SK-N-MC (cell line): ENCODE measurements around the gene FBXL4.

Source experiments
- DNase-seq: peaks from one replicate; pipeline ENCODE4 v3.0.0-alpha.2; 2011; ENCODE audit warnings: low read depth, low spot score
- H3K27ac ChIP-seq: fragments of 200-600 bp; sonication (generic); 2 replicates; pipeline ENCODE4 v1.5.1; 2016; ENCODE audit warnings: mixed run types
- H3K36me3 ChIP-seq: fragments of 200-600 bp; sonication (generic); 2 replicates; pipeline ENCODE4 v1.6.1; 2017; ENCODE audit warnings: antibody characterized with exemption, low read length, mixed read lengths; ENCODE audit not compliant: insufficient read depth
- H3K4me3 ChIP-seq: fragments of 200-600 bp; sonication (generic); 2 replicates; pipeline ENCODE4 v1.5.1; 2016
- H3K9ac ChIP-seq: fragments of 200-600 bp; sonication (generic); 2 replicates; pipeline ENCODE4 v1.8.0; 2017; ENCODE audit warnings: mixed run types, mixed read lengths; ENCODE audit not compliant: insufficient read length
- H3K9me3 ChIP-seq: fragments of 200-600 bp; sonication (generic); 2 replicates; pipeline ENCODE4 v1.6.1; 2017; ENCODE audit warnings: low read depth, mild to moderate bottlenecking, antibody characterized with exemption, low read length, moderate library complexity, mixed read lengths
- EZH2 ChIP-seq: fragments of 200-600 bp; sonication (generic); IDR thresholded peaks from one replicate; pipeline ENCODE4 v1.6.1; 2017; ENCODE audit warnings: antibody characterized with exemption
- FOXP2 ChIP-seq: optimal IDR thresholded peaks from 2 replicates; pipeline ENCODE3; 2011; ENCODE audit warnings: mild to moderate bottlenecking, moderate library complexity; ENCODE audit not compliant: insufficient read depth; ENCODE audit errors: extremely low read length, control extremely low read depth
- POLR2AphosphoS5 ChIP-seq: IDR thresholded peaks from 2 replicates; pipeline ENCODE4 v1.6.1; 2012; ENCODE audit warnings: mild to moderate bottlenecking, low read depth, low read length, borderline replicate concordance

Gene FBXL4

DNA sequence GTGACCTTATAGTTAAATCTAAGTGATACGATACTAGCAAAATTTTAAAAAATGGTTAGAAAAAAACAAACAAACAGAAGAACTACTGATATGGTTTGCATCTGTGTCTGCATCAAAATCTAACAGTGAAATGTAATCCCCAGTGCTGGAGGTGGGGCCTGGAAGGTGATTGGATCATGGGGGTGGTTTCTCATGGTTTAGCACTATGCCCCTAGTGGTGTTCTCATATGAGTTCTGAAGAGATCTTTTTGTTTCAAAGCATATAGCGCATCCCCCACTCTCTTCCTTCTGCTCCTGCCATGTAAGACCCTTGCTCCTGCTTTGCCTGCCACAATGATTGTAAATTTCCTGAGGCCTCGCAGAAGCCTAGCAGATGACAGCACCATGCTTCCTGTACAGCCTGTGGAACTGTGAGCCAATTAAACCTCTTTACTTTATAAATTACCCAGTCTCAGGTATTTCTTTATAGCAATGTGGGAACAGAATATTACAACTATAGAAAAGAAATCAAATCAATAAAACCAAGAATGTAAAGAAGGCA is 5.4 kb downstream of the FBXL4 start:
- Histone ChIP-seq H3K9ac (no peak overlapping the region), H3K4me3 (no peak overlapping the region), H3K27ac (no peak overlapping the region), H3K36me3 (peaks cover 33% of the 10 kb centered on the region), H3K9me3 (peaks cover 14% of the 10 kb centered on the region; the same call in 1 of the 2 replicates)
- no peak for DNase-seq
- TF ChIP-seq FOXP2 = no peak
- no peak for TF ChIP-seq EZH2
- TF ChIP-seq POLR2AphosphoS5 = no peak

DNA sequence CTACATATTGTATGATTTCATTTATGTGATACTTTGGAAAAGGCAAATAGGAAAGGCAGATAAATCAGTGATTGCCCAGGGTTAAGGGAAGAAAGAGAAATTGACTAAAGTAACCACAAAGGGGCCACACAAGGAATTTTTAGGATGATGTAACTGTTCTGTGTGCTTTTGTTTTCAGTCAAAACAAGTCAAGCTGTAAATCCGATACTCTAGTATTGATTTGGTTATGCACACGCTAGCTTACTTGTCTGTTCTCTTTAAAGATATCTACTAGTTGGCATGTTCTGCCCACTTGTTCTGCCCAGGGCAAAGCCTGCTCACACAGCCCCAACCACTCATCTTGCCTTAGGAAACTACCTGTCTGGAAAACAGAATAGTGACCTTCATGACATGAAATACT is 6.4 kb downstream of the FBXL4 start:
- H3K9me3 ChIP-seq = peaks cover 14% of the 10 kb centered on the region; the same call in 1 of the 2 replicates
- H3K9ac ChIP-seq = no peak overlapping the region
- no peak overlapping the region for H3K4me3 ChIP-seq
- H3K27ac ChIP-seq = no peak overlapping the region
- peaks cover 33% of the 10 kb centered on the region for H3K36me3 ChIP-seq
- TF ChIP-seq FOXP2 (no peak), POLR2AphosphoS5 (no peak), EZH2 (no peak)
- DNase-seq = no peak

DNA sequence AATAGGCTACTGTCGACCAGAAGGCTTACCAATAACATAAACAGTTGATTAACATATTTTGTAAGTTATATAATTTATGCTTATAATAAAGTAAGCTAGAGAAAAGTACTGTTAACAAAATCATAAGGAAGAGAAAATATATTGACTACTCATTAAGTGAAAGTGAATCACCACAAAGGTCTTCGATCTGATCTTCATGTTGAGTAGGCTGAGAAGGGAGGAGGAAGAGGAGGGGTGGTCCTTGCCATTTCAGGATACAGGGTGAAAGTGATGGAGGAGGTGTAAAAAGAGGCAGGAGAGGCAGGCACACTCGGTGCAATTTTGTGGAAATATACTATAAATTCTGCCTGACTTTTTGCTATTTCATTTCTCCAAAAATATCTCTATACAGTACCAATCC is 10.4 kb downstream of the FBXL4 start:
- Histone ChIP-seq H3K27ac (no peak overlapping the region), H3K9me3 (peaks cover 9% of the 10 kb centered on the region; the same call in 1 of the 2 replicates), H3K9ac (no peak overlapping the region), H3K4me3 (no peak overlapping the region), H3K36me3 (peaks cover 44% of the 10 kb centered on the region)
- no peak for TF ChIP-seq POLR2AphosphoS5
- no peak for TF ChIP-seq EZH2
- TF ChIP-seq FOXP2 = no peak
- DNase-seq = no peak

DNA sequence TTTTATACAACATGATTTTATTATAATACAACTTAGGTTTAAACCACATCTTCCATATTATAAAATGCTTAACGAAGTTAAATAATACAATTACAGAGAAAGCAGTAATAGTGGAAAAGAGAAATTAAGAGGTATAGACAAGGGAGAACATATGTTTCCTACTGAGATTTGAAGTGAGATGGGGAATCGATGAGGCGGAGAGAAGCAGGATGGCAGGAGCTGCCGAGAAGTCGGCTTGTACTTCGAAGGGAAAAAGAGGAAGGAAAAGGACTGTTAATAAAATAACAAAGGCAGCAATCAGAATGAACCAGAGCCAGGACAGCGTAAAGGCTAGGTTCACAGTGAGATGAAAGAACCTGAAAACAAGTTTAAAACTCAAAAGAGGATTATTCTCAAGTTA is 15.4 kb downstream of the FBXL4 start:
- no peak for TF ChIP-seq EZH2
- TF ChIP-seq FOXP2 = no peak
- no peak for TF ChIP-seq POLR2AphosphoS5
- DNase-seq = no peak
- no peak overlapping the region for H3K27ac ChIP-seq
- H3K4me3 ChIP-seq = no peak overlapping the region
- H3K9me3 ChIP-seq = no peaks in the 10 kb centered on the region
- peaks cover 24% of the 10 kb centered on the region; the same call in 1 of the 2 replicates for H3K36me3 ChIP-seq
- H3K9ac ChIP-seq = no peak overlapping the region

DNA sequence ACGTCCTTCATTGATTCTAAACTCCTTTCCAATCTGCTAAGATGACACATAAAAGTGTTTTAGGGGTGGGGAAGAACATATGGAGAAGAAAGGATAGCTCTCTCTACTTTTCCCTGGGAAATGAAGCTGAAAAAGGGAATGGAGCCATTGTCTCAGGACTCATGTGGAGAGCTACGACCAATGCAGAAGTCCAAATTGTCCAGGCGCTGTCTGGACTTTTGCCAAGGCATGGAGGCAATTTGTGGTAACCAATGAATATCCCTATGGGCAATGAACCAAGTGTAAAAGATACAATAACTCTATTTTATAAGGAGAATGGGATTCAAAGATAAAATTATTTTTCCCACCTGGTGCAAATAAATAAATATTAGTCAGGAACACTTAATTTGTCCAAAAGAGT is 16.1 kb downstream of the FBXL4 start:
- peaks cover 28% of the 10 kb centered on the region for H3K36me3 ChIP-seq
- no peak overlapping the region for H3K9ac ChIP-seq
- no peak overlapping the region for H3K4me3 ChIP-seq
- no peak overlapping the region for H3K27ac ChIP-seq
- TF ChIP-seq FOXP2 (no peak), POLR2AphosphoS5 (no peak), EZH2 (no peak)
- DNase-seq = no peak
- H3K9me3 ChIP-seq = no peaks in the 10 kb centered on the region

DNA sequence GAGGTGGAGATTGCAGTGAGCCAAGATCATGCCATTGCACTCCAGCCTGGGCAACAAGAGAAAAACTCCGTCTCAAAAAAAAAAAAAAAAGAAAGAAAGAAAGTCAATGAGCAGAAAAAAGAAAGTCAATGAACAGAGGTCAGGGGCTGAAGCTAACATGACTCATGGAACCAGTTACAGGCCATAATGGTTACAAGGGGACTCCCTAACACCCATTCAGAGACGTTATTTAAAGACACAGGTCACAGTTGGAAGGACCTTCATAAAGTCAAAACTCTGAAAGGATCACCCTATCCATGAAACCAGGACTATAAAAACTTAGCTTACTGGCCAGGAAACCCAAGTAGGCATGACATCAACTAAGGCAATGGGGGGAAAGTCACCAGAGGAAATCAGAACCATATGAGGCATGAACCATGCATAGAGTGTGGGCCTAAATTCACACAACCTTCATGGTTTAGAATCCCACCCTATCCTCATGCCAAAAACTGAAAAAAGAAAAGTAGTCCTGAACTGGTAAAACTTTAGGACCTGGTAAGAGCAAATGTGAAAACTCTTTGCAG is 18.2 kb downstream of the FBXL4 start:
- no peak for DNase-seq
- H3K4me3 ChIP-seq = no peak overlapping the region
- no peak for TF ChIP-seq POLR2AphosphoS5

DNA sequence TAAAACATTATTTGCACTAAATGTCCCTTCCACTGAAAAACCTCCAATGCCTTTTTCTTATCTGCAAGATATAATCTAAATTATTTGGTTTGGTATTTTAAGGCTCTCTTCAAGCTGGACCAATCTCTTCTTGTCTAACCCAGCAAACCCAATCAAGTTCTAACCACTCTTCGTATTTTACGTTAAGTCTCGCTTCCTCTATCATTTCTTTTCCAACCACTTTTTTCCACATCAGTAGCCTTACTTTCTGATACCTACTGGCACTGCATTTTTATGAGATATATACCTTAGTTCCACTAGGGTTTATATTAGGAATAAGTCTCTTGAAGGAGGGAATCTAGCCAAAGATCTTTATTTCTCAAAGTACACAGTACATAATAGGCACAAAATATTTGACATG is 19.1 kb downstream of the FBXL4 start:
- no peaks in the 10 kb centered on the region for H3K9me3 ChIP-seq

More for the DNA sequence above, 18.2 kb downstream of the FBXL4 start:
- Histone ChIP-seq H3K9me3 (no peaks in the 10 kb centered on the region), H3K27ac (no peak overlapping the region), H3K9ac (no peak overlapping the region), H3K36me3 (peaks cover 39% of the 10 kb centered on the region)

DNA sequence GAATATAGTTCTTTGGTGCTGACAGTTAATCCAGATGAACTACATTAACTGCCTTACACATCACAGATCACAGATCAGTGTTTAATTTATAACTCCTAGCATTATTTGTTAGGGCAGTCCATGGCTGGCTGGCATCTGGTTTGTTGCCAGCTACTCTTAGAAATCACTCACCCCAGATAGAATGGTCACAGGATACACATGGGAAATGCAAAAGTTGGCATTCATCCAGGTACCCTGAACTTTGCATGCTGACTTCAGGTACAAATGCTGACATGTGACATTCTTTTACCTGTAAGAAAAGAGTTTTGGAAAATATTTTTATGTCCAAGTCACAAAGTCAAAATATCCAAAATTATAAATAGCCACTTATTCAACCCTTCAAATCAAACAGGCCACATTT is 20.2 kb downstream of the FBXL4 start:
- no peaks in the 10 kb centered on the region for H3K9me3 ChIP-seq
- H3K27ac ChIP-seq = no peak overlapping the region
- H3K4me3 ChIP-seq = no peak overlapping the region
- no peak for TF ChIP-seq FOXP2
- no peak for DNase-seq
- H3K36me3 ChIP-seq = peaks cover 36% of the 10 kb centered on the region
- no peak overlapping the region for H3K9ac ChIP-seq

More for the DNA sequence above, 19.1 kb downstream of the FBXL4 start:
- no peak for TF ChIP-seq POLR2AphosphoS5
- TF ChIP-seq FOXP2 = no peak
- H3K4me3 ChIP-seq = no peak overlapping the region
- no peak overlapping the region for H3K9ac ChIP-seq
- H3K36me3 ChIP-seq = peaks cover 34% of the 10 kb centered on the region
- H3K27ac ChIP-seq = no peak overlapping the region
- DNase-seq = no peak

DNA sequence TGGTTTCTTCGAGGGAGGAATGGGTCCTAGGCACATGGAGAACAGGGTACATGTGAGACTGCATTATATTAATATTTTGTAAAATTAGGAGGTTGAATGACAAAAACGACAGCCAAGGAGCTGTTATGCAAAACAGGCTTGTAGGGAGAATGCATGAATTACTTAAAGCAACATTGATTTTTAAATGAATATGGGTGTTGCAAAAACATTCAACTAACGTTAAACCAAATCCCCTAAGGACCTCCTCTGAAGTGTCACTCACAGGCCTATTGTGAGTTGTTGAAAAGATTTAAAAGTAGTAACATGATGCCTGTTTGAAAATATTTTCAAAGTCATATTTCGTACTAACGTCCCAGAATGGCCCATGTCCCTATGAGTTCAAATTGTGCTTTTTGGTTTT is 21.9 kb downstream of the FBXL4 start:
- H3K36me3 ChIP-seq = peaks cover 31% of the 10 kb centered on the region
- TF ChIP-seq FOXP2 (no peak), POLR2AphosphoS5 (no peak), EZH2 (no peak)
- no peak overlapping the region for H3K4me3 ChIP-seq
- no peaks in the 10 kb centered on the region for H3K9me3 ChIP-seq
- no peak overlapping the region for H3K9ac ChIP-seq
- H3K27ac ChIP-seq = no peak overlapping the region
- DNase-seq = no peak
